Keratinocyte (primary cell): ENCODE results near the gene CHIT1. TPM values are rescaled to one million over a fixed set of nuclear protein-coding genes. Genes with fewer than 3 reads are reported as not detected.

ENCODE experiments used
- DNase-seq: peaks from one replicate; pipeline ENCODE4 v3.0.0-alpha.2; 2011; ENCODE audit warnings: low read depth, missing footprints, low spot score
- FAIRE-seq: peaks from 2 replicates; lab custom pipeline; 2011; peaks lifted over from hg19 to GRCh38; lab: Jason Lieb, UNC
- H2AFZ ChIP-seq: 2 replicates; pipeline ENCODE4 v1.6.0; 2012; ENCODE audit warnings: low read length, control low read depth, inconsistent platforms; ENCODE audit not compliant: control insufficient read depth
- H3K27ac ChIP-seq: 2 replicates; pipeline ENCODE4 v1.5.1; 2011; ENCODE audit warnings: low read length; ENCODE audit not compliant: control insufficient read depth, insufficient read depth
- H3K27me3 ChIP-seq: 3 replicates; pipeline ENCODE4 v1.6.0; 2011; ENCODE audit warnings: low read length; ENCODE audit not compliant: control insufficient read depth, insufficient read depth; ENCODE audit errors: extremely low read depth
- H3K36me3 ChIP-seq, 2 experiments: 2 replicates in 1 of 2; 3 replicates in 1 of 2; pipeline ENCODE4 v1.5.1; 2011; ENCODE audit warnings: low read length in 2 of 2, mild to moderate bottlenecking in 1 of 2; ENCODE audit not compliant: control insufficient read depth in 2 of 2, insufficient read depth in 2 of 2; ENCODE audit errors: extremely low read depth in 1 of 2
- H3K4me1 ChIP-seq: 3 replicates; pipeline ENCODE4 v1.5.1; 2011; ENCODE audit warnings: low read length; ENCODE audit not compliant: control insufficient read depth, insufficient read depth; ENCODE audit errors: extremely low read depth
- H3K4me2 ChIP-seq: 3 replicates; pipeline ENCODE4 v1.6.0; 2011; ENCODE audit warnings: low read depth, low read length; ENCODE audit not compliant: control insufficient read depth, insufficient read depth; ENCODE audit errors: extremely low read depth
- H3K4me3 ChIP-seq, 3 experiments: fragments of 200-600 bp in 1 of 3; sonication (generic) in 1 of 3; 2 replicates in 2 of 3; 3 replicates in 1 of 3; pipeline ENCODE4 v1.5.1; 2011 to 2016; ENCODE audit warnings: low read length in 3 of 3, mild to moderate bottlenecking in 3 of 3, control low read depth in 2 of 3, inconsistent platforms in 1 of 3, low read depth in 1 of 3, mixed read lengths in 1 of 3, mixed run types in 1 of 3, moderate library complexity in 1 of 3; ENCODE audit not compliant: control insufficient read depth in 2 of 3, insufficient read depth in 2 of 3; ENCODE audit errors: extremely low read depth in 1 of 3
- H3K79me2 ChIP-seq: 2 replicates; pipeline ENCODE4 v1.6.0; 2012; ENCODE audit warnings: low read length; ENCODE audit not compliant: control insufficient read depth, insufficient read depth
- H3K9ac ChIP-seq: 3 replicates; pipeline ENCODE4 v1.6.0; 2011; ENCODE audit warnings: low read length; ENCODE audit not compliant: control insufficient read depth, insufficient read depth; ENCODE audit errors: extremely low read depth
- H3K9me1 ChIP-seq: 3 replicates; pipeline ENCODE4 v1.6.0; 2011; ENCODE audit warnings: low read length; ENCODE audit not compliant: control insufficient read depth, insufficient read depth; ENCODE audit errors: extremely low read depth
- H3K9me3 ChIP-seq: 2 replicates; pipeline ENCODE4 v1.5.1; 2012; ENCODE audit warnings: low read depth, low read length; ENCODE audit not compliant: control insufficient read depth
- H4K20me1 ChIP-seq: 3 replicates; pipeline ENCODE4 v1.6.0; 2011; ENCODE audit warnings: low read length; ENCODE audit not compliant: control insufficient read depth, insufficient read depth; ENCODE audit errors: extremely low read depth
- CTCF ChIP-seq, 3 experiments: IDR thresholded peaks in 1 of 3; conservative IDR thresholded peaks in 1 of 3; optimal IDR thresholded peaks in 1 of 3; 2 replicates in 2 of 3; 3 replicates in 1 of 3; pipeline versions ENCODE3 to v1.5.1; 2011; ENCODE audit warnings: low read length in 3 of 3, mild to moderate bottlenecking in 3 of 3, moderate library complexity in 2 of 3, control low read depth in 1 of 3, inconsistent platforms in 1 of 3; ENCODE audit not compliant: insufficient read depth in 2 of 3; ENCODE audit errors: extremely low read depth in 1 of 3
- EZH2 ChIP-seq: IDR thresholded peaks from one replicate; pipeline ENCODE4 v1.6.1; 2012; ENCODE audit warnings: inconsistent platforms, mild to moderate bottlenecking, low read length, moderate library complexity
- dilution Hi-C: fragments of 300-500 bp; cut with MboI; formaldehyde crosslinking; loops from one replicate; pipeline ENCODE4 v1.7.0; 2020; ENCODE audit warnings: low sequenced_read_pairs; ENCODE audit not compliant: extremely low pct_ligation_motif_present
- polyA plus RNA-seq, 5 experiments: library from polyadenylated mRNA; depleted of rRNA in 3 of 5; stranded (reverse) in 3 of 5; stranded (forward) in 1 of 5; unstranded in 1 of 5; fragments of >200 nt; gene quantifications; 1 replicate in 1 of 5; 2 replicates in 3 of 5; 3 replicates in 1 of 5; pipeline versions ENCODE4 v1.2.1 to v1.2.3, GENCODE V29; 2011 to 2012; ENCODE audit warnings: missing spikeins in 2 of 5, low read depth in 1 of 5, low replicate concordance in 1 of 5

The CHIT1 gene
- polyA plus RNA-seq, 1 donor (not counting 4 experiments of a cell fraction or from before 2014, with no cell fraction given) = not detected

DNA sequence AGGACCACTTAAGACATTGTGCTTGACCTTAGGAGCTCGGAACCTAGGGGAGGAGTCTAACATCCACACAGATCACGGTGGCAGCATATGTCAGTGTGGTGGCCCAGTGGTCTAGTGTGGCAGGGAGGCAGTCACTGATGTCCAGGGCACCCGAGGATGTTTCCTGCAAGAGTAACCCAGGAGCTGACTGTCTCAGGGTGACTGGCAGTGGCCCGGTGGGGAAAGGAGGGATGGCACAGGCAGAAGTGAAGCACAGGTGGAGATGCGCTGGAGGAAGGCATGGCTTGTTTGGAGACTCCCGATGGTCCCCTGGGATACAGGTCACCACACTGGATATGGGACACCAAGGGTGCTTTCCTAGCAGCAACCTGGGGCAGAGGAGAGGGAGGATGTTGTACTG is 16.3 kb downstream of the CHIT1 start:
- Histone ChIP-seq H3K9me1 (no peaks in the 10 kb centered on the region), H3K9me3 (no peaks in the 10 kb centered on the region), H4K20me1 (no peaks in the 10 kb centered on the region), H3K4me2 (no peak overlapping the region), H3K4me1 (no peaks in the 10 kb centered on the region), H3K27ac (no peak overlapping the region), H3K9ac (no peak overlapping the region), H2AFZ (no peak overlapping the region), H3K27me3 (no peaks in the 10 kb centered on the region), H3K79me2 (no peaks in the 10 kb centered on the region), H3K4me3 (no peak overlapping the region), H3K36me3 (no peaks in the 10 kb centered on the region)
- FAIRE-seq (no peak), DNase-seq (no peak)
- TF ChIP-seq EZH2 (no peak), CTCF (optimal IDR thresholded peaks at IDR 0.05 in 1 of 3, IDR thresholded peaks at IDR 0.05 in 1 of 3, conservative IDR thresholded peaks at IDR 0.05 in 1 of 3; ENCODE audit: extremely low read depth in 1 of 3, insufficient read depth in 2 of 3, low read length in 3 of 3) (no peak)
- dilution Hi-C loops = no loop called here

DNA sequence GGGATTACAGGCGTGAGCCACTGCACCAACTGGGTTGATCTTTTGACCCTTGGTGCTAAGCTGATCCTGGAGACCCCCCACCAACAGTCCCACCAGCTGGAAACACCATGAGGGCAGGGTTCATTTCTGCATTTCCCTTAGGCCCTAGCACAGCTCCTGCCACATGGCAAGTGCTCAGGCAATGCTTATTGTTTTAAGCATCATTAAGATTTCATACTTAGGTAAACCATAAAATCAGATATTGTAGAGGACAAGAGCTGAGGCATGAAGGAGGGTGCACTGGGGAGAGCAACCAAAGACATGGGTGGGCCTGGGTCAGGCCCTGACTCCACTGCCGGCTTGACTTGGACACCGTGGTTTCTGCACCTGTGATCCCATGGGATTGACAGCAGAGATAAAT is 17.7 kb downstream of the CHIT1 start:
- H3K4me3 ChIP-seq = no peak overlapping the region
- H3K79me2 ChIP-seq = no peaks in the 10 kb centered on the region
- no peaks in the 10 kb centered on the region for H3K4me1 ChIP-seq
- H4K20me1 ChIP-seq = no peaks in the 10 kb centered on the region
- H3K4me2 ChIP-seq = no peak overlapping the region
- dilution Hi-C loops = no loop called here
- H3K9me1 ChIP-seq = no peaks in the 10 kb centered on the region
- no peaks in the 10 kb centered on the region for H3K9me3 ChIP-seq
- no peak overlapping the region for H2AFZ ChIP-seq
- H3K9ac ChIP-seq = no peak overlapping the region
- FAIRE-seq (no peak), DNase-seq (no peak)
- H3K36me3 ChIP-seq = no peaks in the 10 kb centered on the region
- H3K27me3 ChIP-seq = no peaks in the 10 kb centered on the region
- TF ChIP-seq EZH2 = no peak
- TF ChIP-seq CTCF (optimal IDR thresholded peaks at IDR 0.05 in 1 of 3, IDR thresholded peaks at IDR 0.05 in 1 of 3, conservative IDR thresholded peaks at IDR 0.05 in 1 of 3; ENCODE audit: extremely low read depth in 1 of 3, insufficient read depth in 2 of 3, low read length in 3 of 3) = no peak
- no peak overlapping the region for H3K27ac ChIP-seq
